GM12875 (cell line): ENCODE data around the gene SLC25A5.
A peak's percentile ranks its signal among the peaks of the same experiment; 100 is the strongest.
"Not testable (repeated sequence)": the region's sequence is repeated elsewhere in the genome, so short reads cannot be mapped to it uniquely, and the experiment has no call there.

ENCODE experiments used
- H3K4me3 ChIP-seq: one replicate; pipeline ENCODE4 v1.5.1; 2011; ENCODE audit warnings: low read depth, low read length, control low read depth
- CTCF ChIP-seq: IDR thresholded peaks from 2 replicates; pipeline ENCODE4 v1.5.1; 2011; ENCODE audit warnings: low read depth, mild to moderate bottlenecking, control low read depth, inconsistent platforms, low read length, moderate library complexity, borderline replicate concordance; ENCODE audit not compliant: insufficient read depth

SLC25A5 gene

GRCh38 chrX:119486745-119487144, 18.5 kb downstream of the SLC25A5 start:
- no peak overlapping the region for H3K4me3 ChIP-seq
- TF ChIP-seq CTCF = no peak

- H3K4me3 ChIP-seq = not testable (repeated sequence)
These were observed 19.5 kb downstream of the SLC25A5 start for GRCh38 chrX:119487766-119488165.

GRCh38 chrX:119488749-119489148, 20.5 kb downstream of the SLC25A5 start:
- H3K4me3 ChIP-seq = no peak overlapping the region
- peak; percentile 49 for TF ChIP-seq CTCF

GRCh38 chrX:119489212-119490074, 21.2 kb downstream of the SLC25A5 start:
- H3K4me3 ChIP-seq = no peak overlapping the region
- TF ChIP-seq CTCF = no peak

GRCh38 chrX:119492463-119492862, 24.2 kb downstream of the SLC25A5 start:
- no peak for TF ChIP-seq CTCF
- no peak overlapping the region for H3K4me3 ChIP-seq

- H3K4me3 ChIP-seq = not testable (repeated sequence)
These were observed 25.7 kb downstream of the SLC25A5 start for GRCh38 chrX:119493851-119494495.

- H3K4me3 ChIP-seq = no peak overlapping the region
- no peak for TF ChIP-seq CTCF
These were observed 27.8 kb downstream of the SLC25A5 start for GRCh38 chrX:119495734-119496726.
